Prostate gland (tissue), 2 donors: Measurements from ENCODE around the gene OR2A42. TPM values are rescaled to one million over a fixed set of nuclear protein-coding genes. Genes with fewer than 3 reads are reported as not detected.
"Not testable (repeated sequence)": the region's sequence is repeated elsewhere in the genome, so short reads cannot be mapped to it uniquely, and the experiment has no call there.

ENCODE experiments used
- DNase-seq: peaks from one replicate; pipeline ENCODE4 v3.0.0-alpha.2; 2019; ENCODE audit warnings: low spot score
- H3K27ac ChIP-seq, 2 donors: fragments of 200-600 bp; sonication (generic); 2 replicates each; pipeline ENCODE4 v1.5.1; 2017 to 2019
- H3K27me3 ChIP-seq: fragments of 200-600 bp; sonication (generic); replicated peaks from 2 replicates; pipeline ENCODE4 v1.5.1; 2019; ENCODE audit not compliant: insufficient read depth
- H3K36me3 ChIP-seq, 2 donors: fragments of 200-600 bp; sonication (generic); 1 replicate in 1 of 2; 2 replicates in 1 of 2; pipeline versions ENCODE4 v1.5.1 to v1.8.1; 2017 to 2019
- H3K4me1 ChIP-seq: fragments of 200-600 bp; sonication (generic); replicated peaks from 2 replicates; pipeline ENCODE4 v1.5.1; 2019
- H3K4me3 ChIP-seq, 2 donors: fragments of 200-600 bp; sonication (generic); 2 replicates each; pipeline ENCODE4 v1.5.1; 2017 to 2019
- H3K9me3 ChIP-seq: fragments of 200-600 bp; sonication (generic); 2 replicates; pipeline ENCODE4 v1.5.1; 2017
- CTCF ChIP-seq, 4 experiments: fragments of 200-600 bp in 2 of 4; fragments of 450-650 bp in 2 of 4; sonication (generic) in 2 of 4; IDR thresholded peaks; 1 replicate in 3 of 4; 2 replicates in 1 of 4; pipeline ENCODE4 v1.5.1; 2016 to 2019; ENCODE audit warnings: antibody characterized with exemption in 4 of 4, mild to moderate bottlenecking in 2 of 4, moderate library complexity in 2 of 4
- WGBS: methylation state at CpG from one replicate; pipeline ENCODE4 v1.1.5; 2018; 5-methylcytosine and 5-hydroxymethylcytosine counted together
- intact Hi-C: fragments of 100-400 bp; cut with DNase I; formaldehyde crosslinking; loops from one replicate; pipeline ENCODE4 v1.14.2; 2022
- total RNA-seq, 2 donors: library from RNA; depleted of rRNA; stranded (reverse); fragments of >200 nt; gene quantifications; one replicate each; pipeline ENCODE4 v1.1.0, GENCODE V29; 2016

Gene OR2A42
- total RNA-seq, 2 donors from 2014 or later = not detected

- H3K36me3 ChIP-seq, H3K4me1 ChIP-seq, H3K9me3 ChIP-seq, H3K27me3 ChIP-seq, H3K27ac ChIP-seq, H3K4me3 ChIP-seq, DNase-seq, intact Hi-C loops: not testable (repeated sequence)
- WGBS = no CpG with 5 or more reads among the region's 5 CpGs
These were observed 51.6 kb downstream of the OR2A42 start for GRCh38 chr7:144187848-144188247.

- DNase-seq, H3K27ac ChIP-seq, intact Hi-C loops, H3K27me3 ChIP-seq, H3K9me3 ChIP-seq, H3K36me3 ChIP-seq, H3K4me3 ChIP-seq, H3K4me1 ChIP-seq: not testable (repeated sequence)
- WGBS = 93% methylated on average over 2 of the region's 19 CpGs
These were observed 56.2 kb downstream of the OR2A42 start, which contains the start of gene CTAGE4 for GRCh38 chr7:144183166-144183565. Gene CTAGE4, plus strand, starts transcription at chr7:144183466. Its CDS starts 38 bp downstream, at chr7:144183504.

GRCh38 chr7:144179165-144179479 is 60.3 kb downstream of the OR2A42 start:
- H3K27ac ChIP-seq, H3K36me3 ChIP-seq, H3K9me3 ChIP-seq, H3K4me1 ChIP-seq, H3K4me3 ChIP-seq, H3K27me3 ChIP-seq, DNase-seq, intact Hi-C loops: not testable (repeated sequence)
- WGBS = no CpG with 5 or more reads among the region's 2 CpGs

- DNase-seq, H3K27me3 ChIP-seq, intact Hi-C loops, H3K4me1 ChIP-seq, H3K9me3 ChIP-seq, H3K36me3 ChIP-seq, H3K27ac ChIP-seq, H3K4me3 ChIP-seq: not testable (repeated sequence)
- 41% methylated on average over 7 of the region's 10 CpGs for WGBS
- peak in 3 of 4 experiments; percentile 41 to 60 (median 47) for TF ChIP-seq CTCF (IDR thresholded peaks at IDR 0.05)
These were observed 60.8 kb downstream of the OR2A42 start for GRCh38 chr7:144178380-144179164.

Other genes starting within 250 kb of the OR2A42 start
- gene OR6B1, start 239.3 kb downstream of the OR2A42 start, total RNA-seq = not detected
- not detected for gene OR2A5, start 190.7 kb downstream of the OR2A42 start, total RNA-seq
- gene OR2A25, start 169.8 kb downstream of the OR2A42 start, total RNA-seq = not detected
- gene OR2A12, start 153.3 kb downstream of the OR2A42 start, total RNA-seq = not detected
- not detected for gene OR2A2, start 130.0 kb downstream of the OR2A42 start, total RNA-seq
- not detected for gene OR2A14, start 116.4 kb downstream of the OR2A42 start, total RNA-seq
- gene CTAGE4, start 56.1 kb downstream of the OR2A42 start, total RNA-seq = 1 to 10 TPM; 1.4 to 2.0 TPM
- gene ARHGEF35, start 43.8 kb downstream of the OR2A42 start, total RNA-seq = 1 to 10 TPM; 7.8 to 9.7 TPM
- gene OR2A7, start 25.2 kb upstream of the OR2A42 start, total RNA-seq = 10 to 100 TPM in 1 of 2 donors, 1 to 10 TPM in 1; 5.3 to 10.7 TPM
- gene CTAGE8, start 29.7 kb upstream of the OR2A42 start, total RNA-seq = 1 to 10 TPM; 1.5 to 6.3 TPM
- gene OR2A1, start 72.8 kb upstream of the OR2A42 start, total RNA-seq = not detected
- 10 to 100 TPM; 22.7 to 29.0 TPM for gene ARHGEF5, start 115.8 kb upstream of the OR2A42 start, total RNA-seq
- not detected for gene NOBOX, start 164.1 kb upstream of the OR2A42 start, total RNA-seq